HK-2 (cell line): ENCODE data around the gene MS4A6A.
"Not testable (repeated sequence)": the region's sequence is repeated elsewhere in the genome, so short reads cannot be mapped to it uniquely, and the experiment has no call there.

Experiments used
- DNase-seq: peaks from one replicate; pipeline ENCODE4 v3.0.0-alpha.2; 2018; ENCODE audit not compliant: unreplicated experiment

Gene MS4A6A

GRCh38 chr11:60184824-60185511 lies 2.1 kb upstream of the MS4A6A start:
- no peak for DNase-seq

GRCh38 chr11:60183591-60184205 lies 815 bp upstream of the MS4A6A start:
- DNase-seq, result no peak

- no peak for DNase-seq
Measured at GRCh38 chr11:60175860-60176275, 7.0 kb downstream of the MS4A6A start.

- no peak for DNase-seq
Measured at GRCh38 chr11:60172011-60172410, 10.9 kb downstream of the MS4A6A start.

GRCh38 chr11:60170566-60170965 lies 12.3 kb downstream of the MS4A6A start:
- DNase-seq, result no peak

GRCh38 chr11:60169264-60169915 lies 13.5 kb downstream of the MS4A6A start:
- DNase-seq, result no peak

GRCh38 chr11:60168306-60168705 lies 14.6 kb downstream of the MS4A6A start:
- DNase-seq, result no peak

GRCh38 chr11:60165951-60166350 lies 16.9 kb downstream of the MS4A6A start:
- DNase-seq, result no peak

GRCh38 chr11:60165538-60165937 lies 17.3 kb downstream of the MS4A6A start:
- DNase-seq, result no peak

GRCh38 chr11:60164550-60165075 lies 18.3 kb downstream of the MS4A6A start:
- no peak for DNase-seq

GRCh38 chr11:60161766-60162165 lies 21.1 kb downstream of the MS4A6A start:
- DNase-seq, result no peak

- DNase-seq, result no peak
Measured at GRCh38 chr11:60161107-60161506, 21.8 kb downstream of the MS4A6A start.

- DNase-seq, result no peak
Measured at GRCh38 chr11:60159868-60160267, 23.0 kb downstream of the MS4A6A start.

GRCh38 chr11:60159284-60159683 lies 23.6 kb downstream of the MS4A6A start:
- DNase-seq, result no peak

- DNase-seq, result no peak
Measured at GRCh38 chr11:60158636-60159035, 24.2 kb downstream of the MS4A6A start.

- no peak for DNase-seq
Measured at GRCh38 chr11:60155931-60156330, 27.0 kb downstream of the MS4A6A start.

- not testable (repeated sequence) for DNase-seq
Measured at GRCh38 chr11:60152727-60153126, 30.2 kb downstream of the MS4A6A start.

- DNase-seq, result no peak
Measured at GRCh38 chr11:60150279-60150678, 32.6 kb downstream of the MS4A6A start.

- no peak for DNase-seq
Measured at GRCh38 chr11:60145677-60146076, 37.2 kb downstream of the MS4A6A start.

GRCh38 chr11:60143768-60144167 lies 39.1 kb downstream of the MS4A6A start:
- no peak for DNase-seq

- no peak for DNase-seq
Measured at GRCh38 chr11:60133917-60134316, 49.0 kb downstream of the MS4A6A start.

GRCh38 chr11:60131912-60132311 lies 51.0 kb downstream of the MS4A6A start:
- no peak for DNase-seq

- no peak for DNase-seq
Measured at GRCh38 chr11:60130496-60130895, 52.4 kb downstream of the MS4A6A start.
